ENCODE data around the gene PPIL1. TPM values are rescaled to one million over a fixed set of nuclear protein-coding genes. Genes with fewer than 3 reads are reported as not detected.

Gene PPIL1
- total and polyA plus RNA-seq, 2 of the 8 experiments (the other 6 are each of a cell fraction or from before 2014, with no cell fraction given), result 83.7 to 86.5 TPM

DNA sequence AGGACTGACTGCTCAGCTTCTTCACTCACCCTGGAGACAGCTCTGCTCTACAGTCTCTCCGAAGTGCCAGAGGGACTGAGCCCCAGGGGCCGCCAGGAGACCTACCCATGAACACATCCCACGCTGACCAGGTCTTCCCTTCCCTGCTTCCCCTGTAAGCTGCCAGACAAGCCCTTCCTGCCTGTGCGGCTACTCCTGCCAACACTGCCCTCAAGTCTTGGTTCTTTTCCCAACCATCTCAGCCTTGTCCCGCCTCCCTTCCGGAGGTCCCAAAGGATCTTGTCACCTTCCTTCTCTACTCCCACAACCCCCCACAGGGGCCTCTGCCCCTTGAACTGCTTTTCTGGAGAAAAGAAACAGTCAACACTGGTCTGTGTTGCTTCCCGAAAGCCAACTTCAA, 50.4 kb downstream of the PPIL1 start:
- Histone ChIP-seq H3K36me3 (ENCODE audit: control insufficient read depth in 2 of 4, insufficient read depth in 4 of 4, low read length in 3 of 4) (no peaks in the 10 kb centered on the region), H3K9me3 (ENCODE audit: insufficient read depth in 2 of 2, low read depth in 1 of 2, low read length in 1 of 2) (no peaks in the 10 kb centered on the region), H3K23me2 (ENCODE audit: low read depth, low read length) (no peaks in the 10 kb centered on the region), H2BK12ac (ENCODE audit: low read depth, low read length) (no peak overlapping the region), H4K91ac (replicated peaks; ENCODE audit: insufficient read length, low read length) (no peak overlapping the region), H3K18ac (ENCODE audit: extremely low read depth, low read length) (no peak overlapping the region), H4K5ac (ENCODE audit: insufficient read length, low read depth, low read length) (no peak overlapping the region), H3K23ac (ENCODE audit: insufficient read length) (no peak overlapping the region), H3K9ac (replicated peaks in 1 of 4; ENCODE audit: extremely low read depth in 1 of 4, low read depth in 3 of 4, low read length in 3 of 4) (no peak overlapping the region), H3K4me2 (ENCODE audit: insufficient read depth in 1 of 2, low read depth in 2 of 2, low read length in 2 of 2) (no peak overlapping the region), H2BK20ac (ENCODE audit: low read length) (no peak overlapping the region), H3K27ac (ENCODE audit: low read depth, low read length) (no peak overlapping the region), H4K8ac (ENCODE audit: extremely low read depth, insufficient read depth, low read length) (no peak overlapping the region), H2BK120ac (replicated peaks; ENCODE audit: low read depth, low read length) (no peak overlapping the region), H4K20me1 (replicated peaks in 1 of 2; ENCODE audit: control insufficient read depth in 1 of 2, insufficient read depth in 2 of 2, low read length in 2 of 2) (no peaks in the 10 kb centered on the region), H2BK15ac (ENCODE audit: low read length) (no peak overlapping the region), H3K79me2 (ENCODE audit: control insufficient read depth in 1 of 2, insufficient read depth in 2 of 2, low read length in 2 of 2) (no peaks in the 10 kb centered on the region), H3K79me1 (ENCODE audit: low read depth, low read length) (no peaks in the 10 kb centered on the region), H3K56ac (replicated peaks; ENCODE audit: insufficient read length, low read depth, low read length) (no peak overlapping the region), H3K14ac (ENCODE audit: insufficient read length) (no peak overlapping the region), H3K4ac (replicated peaks; ENCODE audit: insufficient read length, low read depth, low read length) (no peak overlapping the region), H2AK5ac (ENCODE audit: low read depth, low read length) (no peak overlapping the region), H3K27me3 (replicated peaks in 1 of 4; ENCODE audit: control insufficient read depth in 3 of 4, extremely low read depth in 1 of 4, insufficient read depth in 3 of 4, low read length in 3 of 4) (no peaks in the 10 kb centered on the region; a peak in 2 of 7 replicates), H2AFZ (ENCODE audit: low read length) (no peak overlapping the region), H3K4me1 (replicated peaks in 1 of 4; ENCODE audit: control insufficient read depth in 3 of 4, insufficient read depth in 4 of 4, low read length in 3 of 4) (peaks cover 0 to 9% (median 2%) of the 10 kb centered on the region in 4 experiments; a peak in 5 of 7 replicates), H2BK5ac (ENCODE audit: low read depth, low read length) (no peak overlapping the region), H3K4me3 (ENCODE audit: extremely low read depth in 1 of 4, insufficient read depth in 2 of 4, low read depth in 3 of 4, low read length in 4 of 4) (no peak overlapping the region)
- WGBS, 2 experiments (ENCODE audit: extremely low coverage in 1 of 2, insufficient coverage in 1 of 2, insufficient read length in 1 of 2, insufficient replicate concordance in 2 of 2, low coverage in 1 of 2, low lambda C conversion rate in 2 of 2, missing lambda C conversion rate in 1 of 2), result 92% methylated on average over 7 of the region's 7 CpGs; no CpG with 5 or more reads in 1 of the 2 experiments
- DNase-seq (ENCODE audit: low read depth in 1 of 2, low spot score in 2 of 2) (no peak), FAIRE-seq (no peak)
- POLR2A ChIA-PET (ENCODE audit: partially characterized antibody), result no interaction called here
- CTCF ChIA-PET (ENCODE audit: partially characterized antibody), result interaction anchor here (0.9 to 2.3 kb wide), 6 partner anchors 10 to 41 kb away, joined by 3 to 8 read pairs (median 4); no protein-coding TSS in a partner anchor
- TF ChIP-seq POU5F1 (IDR thresholded peaks at IDR 0.05; ENCODE audit: low read depth, low read length), result no peak
